HAP-1 (cell line): Measurements from ENCODE around the gene BTAF1.

Experiments
- DNase-seq, 2 experiments: peaks; one replicate each; pipeline ENCODE4 v3.0.0-alpha.2; 2016 to 2020; ENCODE audit warnings: low spot score in 2 of 2
- H3K27me3 ChIP-seq: fragments of 250-450 bp; sonication (Bioruptor Pico); 2 replicates; pipeline ENCODE4 v1.5.1; 2020; ENCODE audit warnings: low read depth, mild to moderate bottlenecking, moderate library complexity
- H3K36me3 ChIP-seq: fragments of 250-450 bp; sonication (Bioruptor Pico); replicated peaks from 2 replicates; pipeline ENCODE4 v1.5.1; 2020; ENCODE audit warnings: mild to moderate bottlenecking
- H3K4me1 ChIP-seq: fragments of 250-450 bp; sonication (Bioruptor Pico); 2 replicates; pipeline ENCODE4 v1.5.1; 2020; ENCODE audit warnings: mild to moderate bottlenecking
- H3K4me3 ChIP-seq: fragments of 250-450 bp; sonication (Bioruptor Pico); 2 replicates; pipeline ENCODE4 v1.5.1; 2020; ENCODE audit warnings: mild to moderate bottlenecking, moderate library complexity
- H3K9me3 ChIP-seq: fragments of 250-450 bp; sonication (Bioruptor Pico); 2 replicates; pipeline ENCODE4 v1.5.1; 2020; ENCODE audit warnings: mild to moderate bottlenecking, moderate library complexity
- in situ Hi-C: fragments of 300-500 bp; cut with MboI; formaldehyde crosslinking; loops from 3 replicates; pipeline ENCODE4 v1.14.3; 2020; ENCODE audit warnings: low sequenced_read_pairs, inconsistent platforms, mixed read lengths

The BTAF1 gene

DNA sequence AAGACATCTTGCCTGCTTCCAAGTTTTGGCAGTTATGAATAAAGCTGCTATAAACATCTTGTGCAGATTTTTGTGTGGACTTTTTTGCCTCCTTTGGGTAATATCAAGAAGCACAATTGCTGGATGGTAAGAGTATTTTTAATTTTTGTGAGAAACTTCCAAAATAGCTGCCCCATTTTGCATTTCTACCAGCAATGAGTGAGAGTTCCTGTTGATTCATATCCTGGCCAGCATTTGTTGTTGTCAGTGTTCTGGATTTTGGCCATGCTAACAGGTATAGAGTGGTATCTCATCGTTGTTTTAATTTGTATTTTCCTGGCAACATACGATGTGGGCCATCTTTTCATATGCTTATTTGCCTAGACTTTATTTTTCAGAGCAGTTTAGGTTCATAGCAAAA, 53.9 kb downstream of the BTAF1 start:
- in situ Hi-C loops = no loop called here

DNA sequence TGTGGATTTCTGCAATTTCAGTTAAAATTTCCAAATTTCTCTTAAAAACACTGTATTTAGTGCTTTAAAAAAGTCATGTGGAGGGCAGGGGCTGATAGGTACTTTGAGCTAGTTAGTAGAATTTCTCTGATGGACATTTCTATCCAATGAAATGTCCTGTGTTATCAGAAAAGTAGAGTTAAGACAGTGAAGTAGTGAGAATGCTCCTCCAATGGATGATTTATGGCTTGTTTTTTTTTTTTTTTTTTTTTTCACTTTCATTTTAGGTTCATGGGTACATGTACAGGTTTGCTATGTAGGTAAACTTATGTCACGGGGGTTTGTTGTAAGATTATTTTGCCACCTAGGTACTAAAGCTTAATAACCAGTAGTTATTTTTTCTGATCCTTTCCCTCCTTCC, 55.0 kb downstream of the BTAF1 start:
- H3K27me3 ChIP-seq = no peaks in the 10 kb centered on the region
- no peaks in the 10 kb centered on the region for H3K4me1 ChIP-seq
- H3K36me3 ChIP-seq = peaks cover 21% of the 10 kb centered on the region
- no peak overlapping the region for H3K4me3 ChIP-seq
- no peak for DNase-seq
- H3K9me3 ChIP-seq = no peaks in the 10 kb centered on the region
- in situ Hi-C loops = no loop called here

More for the DNA sequence above, 53.9 kb downstream of the BTAF1 start:
- Histone ChIP-seq H3K27me3 (no peaks in the 10 kb centered on the region), H3K4me1 (no peaks in the 10 kb centered on the region), H3K4me3 (no peak overlapping the region), H3K9me3 (no peaks in the 10 kb centered on the region), H3K36me3 (peaks cover 10% of the 10 kb centered on the region)
- DNase-seq = no peak

- Histone ChIP-seq H3K4me1 (no peaks in the 10 kb centered on the region), H3K4me3 (no peak overlapping the region), H3K36me3 (peaks cover 36% of the 10 kb centered on the region), H3K27me3 (no peaks in the 10 kb centered on the region), H3K9me3 (no peaks in the 10 kb centered on the region)
- no peak for DNase-seq
- in situ Hi-C loops = no loop called here
Measured at GRCh38 chr10:91980319-91980718, 56.7 kb downstream of the BTAF1 start.

- in situ Hi-C loops = no loop called here
- no peaks in the 10 kb centered on the region for H3K27me3 ChIP-seq
- H3K4me1 ChIP-seq = no peaks in the 10 kb centered on the region
- peaks cover 43% of the 10 kb centered on the region for H3K36me3 ChIP-seq
- no peaks in the 10 kb centered on the region for H3K9me3 ChIP-seq
- H3K4me3 ChIP-seq = no peak overlapping the region
- DNase-seq = no peak
Measured at GRCh38 chr10:91983416-91983815, 59.8 kb downstream of the BTAF1 start.

DNA sequence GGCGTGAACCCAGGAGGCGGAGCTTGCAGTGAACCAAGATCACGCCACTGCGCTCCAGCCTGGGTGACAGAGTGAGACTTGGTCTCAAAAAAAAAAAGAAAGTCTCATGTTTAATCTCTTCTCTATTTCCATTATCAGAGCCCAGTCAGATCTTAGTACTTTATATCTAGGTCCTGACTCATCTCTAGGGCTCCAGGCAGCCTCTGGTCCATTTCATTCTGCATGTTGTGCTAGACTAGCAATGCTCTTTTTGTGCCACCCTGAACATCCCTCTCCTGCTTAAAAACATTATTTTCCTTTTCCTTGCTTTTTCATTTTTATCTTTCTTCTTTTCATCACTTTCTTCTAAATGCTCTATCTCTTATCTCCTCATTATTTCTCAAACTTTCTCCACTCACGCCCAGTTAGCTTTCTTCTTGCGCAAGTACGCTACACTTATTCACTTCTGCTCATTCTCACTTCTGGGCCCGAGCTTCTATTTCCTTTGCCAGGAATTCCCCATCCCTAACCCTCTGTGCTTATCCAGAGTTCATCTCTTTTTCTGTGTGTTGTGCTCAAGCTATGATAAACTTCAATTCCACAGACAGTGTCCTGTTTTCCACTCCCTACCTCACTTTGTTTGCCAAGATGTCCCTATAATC, 63.9 kb downstream of the BTAF1 start:
- Histone ChIP-seq H3K9me3 (no peaks in the 10 kb centered on the region), H3K4me3 (no peak overlapping the region), H3K27me3 (no peaks in the 10 kb centered on the region), H3K36me3 (peaks cover 42% of the 10 kb centered on the region), H3K4me1 (peaks cover 3% of the 10 kb centered on the region)
- in situ Hi-C loops = no loop called here
- no peak for DNase-seq

DNA sequence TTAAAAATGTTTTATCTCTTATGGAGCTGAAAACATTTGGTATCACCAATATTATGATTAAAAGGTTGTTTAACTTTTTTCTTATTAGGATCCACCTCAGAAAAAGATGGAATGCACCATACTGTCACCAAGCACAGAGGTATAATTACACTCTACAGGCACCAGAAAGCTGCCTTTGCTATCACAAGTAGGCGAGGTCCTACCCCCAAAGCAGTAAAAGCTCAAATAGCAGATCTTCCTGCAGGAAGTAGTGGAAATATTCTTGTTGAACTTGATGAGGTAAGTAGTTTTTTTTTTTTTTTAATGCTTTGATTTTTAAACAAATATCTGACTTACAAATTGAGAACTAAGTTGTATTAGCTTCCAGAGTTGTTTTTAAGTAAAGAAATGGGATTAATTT, 68.5 kb downstream of the BTAF1 start:
- H3K9me3 ChIP-seq = no peaks in the 10 kb centered on the region
- no peak overlapping the region for H3K4me3 ChIP-seq
- in situ Hi-C loops = no loop called here
- H3K4me1 ChIP-seq = peaks cover 11% of the 10 kb centered on the region
- no peaks in the 10 kb centered on the region for H3K27me3 ChIP-seq
- DNase-seq = no peak
- H3K36me3 ChIP-seq = peaks cover 26% of the 10 kb centered on the region

DNA sequence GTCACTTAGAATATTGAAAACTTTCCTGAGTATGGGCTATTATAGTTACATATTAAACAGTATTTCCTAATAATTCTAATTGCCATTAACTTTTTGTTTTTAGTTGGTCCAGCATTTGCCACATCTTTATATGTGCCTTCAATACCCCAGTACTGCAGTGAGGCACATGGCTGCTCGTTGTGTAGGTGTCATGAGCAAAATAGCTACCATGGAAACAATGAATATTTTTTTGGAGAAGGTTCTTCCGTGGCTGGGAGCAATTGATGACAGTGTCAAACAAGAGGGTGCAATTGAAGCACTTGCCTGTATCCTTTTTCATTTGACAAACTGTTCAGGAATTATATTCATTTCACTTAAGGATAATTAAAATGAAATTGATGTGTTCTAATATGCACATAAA, 72.7 kb downstream of the BTAF1 start:
- in situ Hi-C loops = no loop called here
- H3K36me3 ChIP-seq = peaks cover 23% of the 10 kb centered on the region
- no peak for DNase-seq

GRCh38 chr10:92001581-92001980, 78.0 kb downstream of the BTAF1 start:
- no peak for DNase-seq
- no peaks in the 10 kb centered on the region for H3K4me1 ChIP-seq
- H3K4me3 ChIP-seq = no peak overlapping the region
- no peaks in the 10 kb centered on the region for H3K9me3 ChIP-seq
- peaks cover 33% of the 10 kb centered on the region for H3K36me3 ChIP-seq
- H3K27me3 ChIP-seq = no peaks in the 10 kb centered on the region
- in situ Hi-C loops = no loop called here

More for the DNA sequence above, 72.7 kb downstream of the BTAF1 start:
- Histone ChIP-seq H3K4me1 (peaks cover 11% of the 10 kb centered on the region), H3K4me3 (no peak overlapping the region), H3K27me3 (no peaks in the 10 kb centered on the region), H3K9me3 (no peaks in the 10 kb centered on the region)

DNA sequence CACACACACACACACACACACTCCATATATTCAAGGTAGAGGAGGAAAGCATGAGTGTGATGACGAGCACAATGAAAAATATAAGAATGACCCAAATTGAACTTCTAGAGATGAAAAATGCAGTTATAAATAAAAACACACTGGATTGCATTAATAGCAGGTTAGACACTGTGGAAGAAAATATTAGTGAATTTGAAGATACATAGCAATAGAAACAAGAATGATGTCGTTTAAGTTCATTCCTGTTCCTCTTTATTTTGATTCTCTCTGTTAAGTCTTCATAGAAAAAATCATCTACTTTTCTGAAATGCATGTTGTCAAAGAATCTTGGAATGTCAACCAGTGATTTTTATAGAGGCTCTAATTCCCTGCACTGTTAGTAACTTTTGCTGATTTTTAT, 78.4 kb downstream of the BTAF1 start:
- Histone ChIP-seq H3K4me1 (no peaks in the 10 kb centered on the region), H3K27me3 (no peaks in the 10 kb centered on the region), H3K36me3 (peaks cover 29% of the 10 kb centered on the region), H3K9me3 (no peaks in the 10 kb centered on the region), H3K4me3 (no peak overlapping the region)
- in situ Hi-C loops = no loop called here
- DNase-seq = no peak

DNA sequence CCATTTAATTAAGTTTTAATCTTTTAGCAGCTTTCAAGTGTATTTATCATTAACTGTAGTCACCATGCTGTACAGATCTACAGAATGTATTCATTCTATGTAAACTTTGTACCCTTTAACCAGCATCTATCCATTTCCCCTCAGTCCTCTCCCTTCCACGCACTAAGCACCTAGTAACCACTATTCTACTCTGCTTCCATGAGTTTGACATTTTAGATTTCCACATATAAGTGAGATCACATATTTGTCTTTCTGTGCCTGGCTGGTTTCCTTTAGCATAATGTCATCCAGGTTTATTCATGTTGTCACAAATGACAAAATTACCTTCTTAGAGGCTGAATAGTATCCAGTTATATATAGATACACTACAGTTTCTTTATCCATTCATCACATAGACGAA, 79.7 kb downstream of the BTAF1 start:
- Histone ChIP-seq H3K4me3 (no peak overlapping the region), H3K4me1 (no peaks in the 10 kb centered on the region), H3K27me3 (no peaks in the 10 kb centered on the region), H3K9me3 (no peaks in the 10 kb centered on the region), H3K36me3 (peaks cover 20% of the 10 kb centered on the region)
- no peak for DNase-seq
- in situ Hi-C loops = no loop called here

DNA sequence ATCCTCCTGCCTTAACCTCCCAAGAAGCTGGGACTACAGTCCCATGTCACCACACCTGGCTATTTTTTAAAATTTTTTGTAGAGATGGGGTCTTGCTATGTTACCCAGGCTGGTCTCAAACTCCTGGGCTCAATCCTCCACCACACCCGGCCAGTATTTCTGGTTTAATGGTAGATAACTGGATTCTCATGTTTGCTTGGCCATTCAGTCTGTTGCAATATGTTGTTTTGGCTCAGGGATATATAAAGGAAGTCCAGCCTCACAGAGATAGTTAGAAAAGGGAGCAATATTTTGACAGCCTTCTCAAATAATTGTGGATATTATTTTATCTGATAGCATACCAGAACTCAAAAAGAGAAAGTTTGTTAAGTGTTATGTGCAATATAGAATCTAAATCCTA, 82.4 kb downstream of the BTAF1 start:
- Histone ChIP-seq H3K27me3 (no peaks in the 10 kb centered on the region), H3K9me3 (no peaks in the 10 kb centered on the region), H3K4me1 (no peaks in the 10 kb centered on the region; the same call in 1 of the 2 replicates), H3K4me3 (no peak overlapping the region), H3K36me3 (peaks cover 21% of the 10 kb centered on the region)
- no peak for DNase-seq
- in situ Hi-C loops = no loop called here

DNA sequence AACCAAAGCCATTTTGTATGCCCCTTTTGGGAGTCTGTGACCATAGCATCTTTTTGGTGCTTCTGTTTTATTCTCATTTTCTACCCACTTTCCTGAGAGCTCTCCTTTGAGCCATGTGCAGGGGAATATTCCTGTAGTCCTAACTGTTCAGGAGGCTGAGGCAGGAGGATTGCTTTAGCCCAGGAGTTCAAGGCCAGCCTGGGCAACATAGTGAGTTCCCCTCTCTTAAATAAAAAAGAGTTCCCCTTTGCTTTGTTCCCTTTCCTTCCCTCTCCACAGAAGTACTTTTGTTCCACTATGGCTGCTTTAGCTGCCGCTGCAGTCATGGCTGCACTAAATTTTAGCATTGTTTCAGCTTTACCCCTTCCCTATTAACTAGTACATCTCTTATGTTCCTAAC, 85.9 kb downstream of the BTAF1 start:
- H3K4me3 ChIP-seq = no peak overlapping the region
- H3K4me1 ChIP-seq = no peaks in the 10 kb centered on the region; the same call in 1 of the 2 replicates
- H3K27me3 ChIP-seq = no peaks in the 10 kb centered on the region
- no peak for DNase-seq
- in situ Hi-C loops = no loop called here
- H3K9me3 ChIP-seq = no peaks in the 10 kb centered on the region
- H3K36me3 ChIP-seq = peaks cover 24% of the 10 kb centered on the region

- DNase-seq = no peak
- no peaks in the 10 kb centered on the region for H3K27me3 ChIP-seq
- in situ Hi-C loops = no loop called here
- no peak overlapping the region for H3K4me3 ChIP-seq
- no peaks in the 10 kb centered on the region for H3K9me3 ChIP-seq
- peaks cover 26% of the 10 kb centered on the region for H3K36me3 ChIP-seq
- no peaks in the 10 kb centered on the region; the same call in 1 of the 2 replicates for H3K4me1 ChIP-seq
Measured at GRCh38 chr10:92010047-92010735, 86.6 kb downstream of the BTAF1 start.

- Histone ChIP-seq H3K27me3 (no peaks in the 10 kb centered on the region), H3K4me1 (no peaks in the 10 kb centered on the region; the same call in 1 of the 2 replicates), H3K36me3 (peaks cover 26% of the 10 kb centered on the region), H3K9me3 (no peaks in the 10 kb centered on the region), H3K4me3 (no peak overlapping the region)
- DNase-seq = no peak
- in situ Hi-C loops = no loop called here
Measured at GRCh38 chr10:92011560-92012214, 88.1 kb downstream of the BTAF1 start.
